SH-SY5Y (cell line): ENCODE measurements around the gene TFPT.

Source experiments
- GATA2 ChIP-seq: IDR thresholded peaks from 2 replicates; pipeline ENCODE4 v1.6.1; 2011; ENCODE audit warnings: mild to moderate bottlenecking, low read depth, low read length
- GATA3 ChIP-seq: IDR thresholded peaks from 2 replicates; pipeline ENCODE4 v1.6.1; 2011; ENCODE audit warnings: low read depth, mild to moderate bottlenecking, low read length, moderate library complexity

- TF ChIP-seq GATA3 (no peak), GATA2 (no peak)
Observed at GRCh38 chr19:54159352-54160181, 44.1 kb upstream of the TFPT start, which contains the start of gene LENG1.
